GM19351 (cell line): ENCODE data around the gene GOLGA6A.

Experiments used
- ATAC-seq: cut with Tn5 transposase; IDR thresholded peaks from one replicate; pipeline ENCODE4 v1.9.1; 2021; ENCODE audit warnings: mild to moderate bottlenecking, moderate library complexity; ENCODE audit not compliant: unreplicated experiment

GOLGA6A gene

DNA sequence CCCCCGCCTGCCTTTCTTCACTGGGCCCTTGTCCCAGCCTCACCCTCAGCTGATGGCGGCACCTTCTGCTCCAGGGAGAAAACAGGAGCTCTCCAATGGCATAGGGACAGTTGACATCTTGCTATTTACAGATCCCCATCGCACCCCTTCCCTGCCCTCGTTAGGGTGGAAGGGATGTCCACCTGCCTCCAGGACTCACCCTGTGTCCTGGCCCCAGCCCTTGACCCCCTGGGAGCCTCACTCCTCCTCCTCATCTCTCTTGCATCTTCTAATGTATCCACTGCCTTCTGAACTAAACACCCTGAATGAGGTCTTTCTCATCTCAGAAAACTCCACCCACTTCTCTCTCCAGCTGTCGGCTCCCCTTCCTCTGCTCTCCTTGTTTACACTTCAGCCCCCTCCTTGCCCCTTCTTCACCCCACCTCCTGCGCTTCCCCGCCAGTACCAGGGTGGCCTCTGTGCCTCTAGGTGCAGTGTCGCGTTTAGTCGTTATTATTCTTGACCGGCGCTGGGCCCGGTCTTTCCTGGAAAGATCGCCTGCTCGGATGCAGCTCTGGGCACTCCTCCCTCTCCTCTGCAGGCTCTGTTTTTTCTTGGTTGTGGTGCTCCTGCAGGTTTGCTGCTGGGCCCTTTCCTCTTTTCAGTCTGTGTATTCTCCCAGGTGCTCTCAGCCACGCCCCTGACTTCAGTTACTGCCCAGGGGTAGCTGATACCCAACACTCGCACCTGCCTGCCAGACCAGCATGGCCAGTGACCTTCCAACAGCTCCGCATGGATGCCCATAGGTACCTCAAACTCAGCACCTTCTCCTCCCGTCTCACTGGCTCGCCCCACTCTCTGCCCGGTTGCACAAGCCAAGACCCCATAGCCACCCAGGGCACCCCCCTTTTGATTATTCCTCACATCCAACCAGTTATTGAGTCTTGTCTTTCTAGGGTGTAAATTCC lies 44.9 kb downstream of the GOLGA6A start:
- no peak for ATAC-seq

DNA sequence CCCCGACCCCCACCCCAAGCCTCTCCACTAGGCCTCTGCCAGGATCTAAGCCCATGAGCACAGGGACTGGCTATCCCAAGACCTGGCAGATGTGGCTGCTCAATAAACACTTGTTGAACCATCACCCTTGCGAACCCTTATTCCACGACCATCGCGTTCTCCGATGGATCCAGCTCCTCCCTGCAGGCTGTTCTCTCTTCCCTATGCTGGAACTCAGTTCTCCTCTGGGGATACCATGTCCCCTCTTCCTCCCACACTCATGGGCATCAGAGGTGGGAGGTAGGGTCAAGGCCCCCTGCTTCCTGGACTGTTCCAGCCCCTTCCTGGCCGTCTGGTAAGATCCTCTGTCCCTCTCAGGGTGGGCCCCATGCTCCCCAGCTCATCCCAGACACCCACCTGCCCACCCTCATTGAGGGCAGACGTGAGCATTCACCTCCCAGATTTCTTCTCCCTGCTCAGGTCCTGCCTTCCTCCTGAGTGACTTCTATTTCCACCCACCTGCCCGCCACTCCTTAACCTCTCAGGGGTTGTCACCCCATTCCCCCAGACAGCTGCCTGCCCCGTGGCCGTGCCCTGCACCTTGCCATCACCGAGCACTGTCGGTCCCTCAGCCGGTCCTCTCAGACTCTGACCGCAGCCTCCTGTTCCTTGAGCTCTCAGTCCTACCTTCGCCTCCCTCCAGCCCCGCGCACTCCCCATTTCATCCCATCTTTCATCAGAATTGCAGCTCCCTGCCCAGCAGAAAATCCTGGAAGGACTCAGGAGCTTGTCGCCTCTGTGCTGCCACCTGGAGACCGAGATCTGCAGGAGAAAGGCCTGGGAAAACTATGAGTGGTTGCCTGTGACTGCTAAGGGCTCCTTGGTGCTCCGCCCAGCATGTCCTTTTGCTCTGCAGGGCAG lies 45.8 kb downstream of the GOLGA6A start:
- ATAC-seq = no peak

DNA sequence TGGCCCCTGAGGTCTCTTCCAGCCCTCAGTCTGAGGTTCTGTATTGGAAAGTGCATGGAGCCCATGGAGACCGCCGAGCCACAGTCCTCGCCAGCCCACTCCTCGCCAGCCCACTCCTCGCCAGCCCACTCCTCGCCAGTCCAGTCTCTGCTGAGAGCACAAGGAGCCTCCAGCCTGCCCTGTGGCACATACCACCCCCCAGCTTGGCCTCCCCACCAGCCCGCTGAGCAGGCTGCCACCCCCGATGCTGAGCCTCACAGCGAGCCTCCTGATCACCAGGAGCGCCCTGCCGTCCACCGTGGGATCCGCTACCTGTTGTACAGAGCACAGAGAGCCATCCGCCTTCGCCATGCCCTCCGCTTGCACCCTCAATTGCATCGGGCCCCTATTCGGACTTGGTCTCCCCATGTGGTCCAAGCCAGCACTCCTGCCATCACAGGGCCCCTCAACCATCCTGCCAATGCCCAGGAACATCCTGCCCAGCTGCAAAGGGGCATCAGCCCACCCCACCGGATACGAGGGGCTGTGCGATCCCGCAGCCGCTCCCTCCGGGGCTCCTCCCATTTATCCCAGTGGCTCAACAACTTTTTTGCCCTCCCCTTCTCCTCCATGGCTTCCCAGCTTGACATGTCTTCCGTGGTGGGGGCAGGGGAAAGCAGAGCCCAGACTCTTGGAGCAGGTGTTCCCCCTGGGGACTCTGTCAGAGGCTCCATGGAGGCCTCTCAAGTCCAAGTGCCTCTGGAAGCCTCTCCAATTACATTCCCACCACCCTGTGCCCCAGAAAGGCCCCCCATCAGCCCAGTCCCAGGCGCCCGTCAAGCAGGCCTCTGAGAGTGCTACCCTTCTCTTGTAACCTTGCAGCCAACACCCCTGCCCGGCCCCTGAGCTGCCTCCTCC lies 47.0 kb downstream of the GOLGA6A start:
- no peak for ATAC-seq

DNA sequence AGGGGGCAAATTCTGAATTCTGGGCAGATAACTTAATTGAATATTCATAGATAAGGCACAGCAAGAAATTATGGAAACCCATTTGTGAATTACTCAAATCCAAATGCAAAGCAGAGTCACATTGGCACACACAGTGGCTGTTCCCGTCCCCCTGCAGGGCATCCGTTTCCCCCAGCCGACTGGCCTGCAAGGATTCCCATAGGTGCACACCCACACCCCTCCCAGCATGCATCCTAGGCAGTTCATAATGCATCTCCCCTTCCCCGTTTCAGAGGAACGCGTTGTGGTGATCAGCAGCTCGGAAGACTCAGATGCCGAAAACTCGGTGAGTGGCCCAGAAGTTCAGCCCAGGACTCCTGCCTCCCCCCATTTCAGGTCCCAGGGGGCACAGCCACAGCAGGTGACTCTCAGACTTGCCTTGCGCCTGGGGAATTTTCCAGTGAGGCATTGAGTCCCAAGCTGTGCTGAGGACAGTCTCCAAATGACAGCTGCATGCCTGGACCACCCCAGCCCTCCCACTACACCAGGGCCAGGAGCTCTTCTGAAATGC lies 48.1 kb downstream of the GOLGA6A start:
- ATAC-seq = no peak

DNA sequence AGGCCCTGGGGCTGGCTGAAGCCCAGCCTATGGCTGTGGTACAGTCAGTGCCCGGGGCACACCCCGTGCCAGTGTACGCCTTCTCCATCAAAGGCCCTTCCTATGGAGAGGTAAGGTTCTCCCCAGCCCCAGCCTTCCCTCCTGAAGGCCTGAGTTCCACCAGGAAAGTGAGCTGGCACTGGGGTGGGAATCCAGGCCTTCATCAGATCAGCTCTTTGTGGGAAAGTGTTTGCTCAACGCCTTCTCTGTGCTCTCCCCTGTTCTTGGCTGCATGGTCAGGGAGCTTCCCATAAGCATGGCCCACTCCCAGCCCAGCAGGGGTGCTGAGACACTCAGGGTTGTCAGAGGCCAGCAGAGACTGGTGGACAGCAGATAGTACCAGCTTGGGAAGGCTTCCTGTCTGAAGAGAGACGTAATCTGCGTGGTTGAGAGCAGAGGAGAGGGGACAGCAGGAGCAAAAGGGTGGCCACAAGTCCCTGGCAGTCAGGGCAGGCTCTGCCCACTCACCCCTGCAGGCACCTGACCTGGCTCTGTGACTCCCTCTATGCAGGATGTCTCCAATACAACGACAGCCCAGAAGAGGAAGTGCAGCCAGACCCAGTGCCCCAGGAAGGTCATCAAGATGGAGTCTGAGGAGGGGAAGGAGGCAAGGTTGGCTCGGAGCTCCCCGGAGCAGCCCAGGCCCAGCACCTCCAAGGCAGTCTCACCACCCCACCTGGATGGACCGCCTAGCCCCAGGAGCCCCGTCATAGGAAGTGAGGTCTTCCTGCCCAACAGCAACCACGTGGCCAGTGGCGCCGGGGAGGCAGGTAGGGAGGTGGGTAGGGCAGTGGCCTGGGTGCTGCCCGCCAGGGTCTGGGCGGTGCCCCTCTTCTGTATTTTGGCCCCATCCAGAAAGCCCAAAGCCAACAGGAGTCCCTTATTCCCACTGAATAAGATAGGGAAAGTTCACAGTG lies 49.5 kb downstream of the GOLGA6A start:
- ATAC-seq = no peak

DNA sequence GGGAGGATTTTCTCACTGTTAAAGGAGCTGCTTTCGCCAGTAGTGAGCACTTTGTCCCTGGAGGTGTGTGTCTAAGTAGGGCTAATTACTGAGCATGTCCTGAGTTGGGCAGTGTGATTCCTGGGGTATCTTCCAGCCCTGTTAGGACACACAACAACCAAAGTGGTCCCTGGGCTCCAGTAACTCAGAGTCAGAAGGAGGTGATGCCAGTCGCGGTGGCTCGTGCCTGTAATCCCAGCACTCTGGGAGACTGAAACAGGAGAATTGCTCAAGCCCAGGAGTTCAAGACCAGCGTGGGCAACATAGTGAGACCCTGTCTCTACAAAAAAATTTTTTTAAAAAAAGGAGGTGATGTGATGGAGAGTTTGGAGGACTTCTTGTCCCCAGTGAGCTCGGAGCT lies 50.3 kb downstream of the GOLGA6A start:
- no peak for ATAC-seq

DNA sequence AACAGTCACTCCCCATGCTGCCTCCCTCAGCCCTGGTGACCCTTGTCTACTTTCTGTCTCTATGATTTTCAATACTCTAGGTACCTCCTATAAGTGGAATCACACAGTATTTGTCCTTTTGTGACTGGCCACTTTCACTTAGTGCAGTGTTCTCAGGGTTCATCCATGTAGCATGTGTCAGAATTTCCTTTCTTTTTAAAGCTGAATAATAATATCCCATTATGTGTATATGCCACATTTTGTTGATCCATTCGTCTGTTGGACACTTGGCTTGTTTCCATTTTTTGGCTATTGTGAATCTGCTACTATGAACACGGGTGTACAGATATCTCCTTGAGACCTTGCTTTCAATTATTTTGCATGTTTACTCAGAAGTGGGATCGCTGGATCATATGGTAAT lies 53.7 kb downstream of the GOLGA6A start:
- ATAC-seq = no peak

DNA sequence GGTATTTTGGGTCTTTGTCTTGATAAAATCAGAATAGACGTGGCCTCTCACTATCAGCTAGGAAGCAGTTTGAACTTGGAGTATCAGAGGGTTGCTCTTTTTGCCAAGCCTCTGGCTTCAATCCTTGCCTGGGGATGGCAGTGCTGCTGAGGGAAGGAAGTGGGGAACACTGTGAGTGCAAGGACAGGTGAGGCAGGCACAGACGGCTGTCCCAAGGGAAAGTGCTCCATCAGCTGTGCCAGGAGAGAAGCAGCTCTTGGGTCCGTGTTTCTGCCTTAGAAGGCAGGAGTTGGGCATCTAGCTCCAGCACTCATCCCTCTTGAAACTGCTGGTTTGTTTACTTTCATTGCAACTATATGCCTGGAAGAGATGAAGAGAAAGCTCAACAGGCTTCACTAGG lies 54.7 kb downstream of the GOLGA6A start:
- ATAC-seq = no peak

DNA sequence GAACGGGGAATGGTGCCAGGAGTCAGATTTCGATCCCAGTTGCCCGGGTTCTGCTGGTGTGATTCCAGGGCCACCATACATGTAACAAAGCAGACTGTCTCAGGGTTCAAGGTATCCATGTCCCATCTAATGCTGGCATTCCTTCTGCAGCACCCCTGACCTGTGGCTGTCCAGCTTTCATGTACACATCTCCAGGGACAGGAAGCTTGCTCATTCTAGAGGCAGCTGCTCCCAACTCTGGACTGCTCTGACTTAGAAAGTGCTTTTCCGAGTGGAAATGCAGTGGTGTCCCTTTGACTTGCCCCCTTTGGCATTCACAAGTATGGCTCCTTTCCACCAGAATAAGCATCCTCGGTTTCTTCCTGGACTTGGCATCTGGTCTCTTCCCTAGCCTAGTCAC lies 56.9 kb downstream of the GOLGA6A start:
- no peak for ATAC-seq

DNA sequence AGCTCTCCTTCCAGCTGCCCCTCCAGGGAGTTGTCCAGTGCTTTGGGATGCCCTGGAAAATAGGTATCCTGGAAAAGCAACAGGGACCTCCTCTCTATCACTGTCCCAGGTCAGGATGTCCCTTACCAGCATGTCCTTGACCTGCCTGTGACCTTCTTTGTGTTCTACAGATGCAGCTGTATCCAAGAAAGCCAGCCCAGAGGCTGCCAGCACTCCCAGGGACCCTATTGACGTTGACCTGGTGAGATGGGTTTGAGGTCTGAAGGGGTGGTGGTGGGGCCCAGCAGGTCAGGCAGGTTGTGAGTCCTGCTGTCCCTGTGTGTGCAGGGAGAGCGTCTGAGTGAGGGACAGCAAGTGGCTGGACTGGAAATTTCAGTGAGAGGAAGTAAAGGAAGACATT lies 57.7 kb downstream of the GOLGA6A start:
- no peak for ATAC-seq

DNA sequence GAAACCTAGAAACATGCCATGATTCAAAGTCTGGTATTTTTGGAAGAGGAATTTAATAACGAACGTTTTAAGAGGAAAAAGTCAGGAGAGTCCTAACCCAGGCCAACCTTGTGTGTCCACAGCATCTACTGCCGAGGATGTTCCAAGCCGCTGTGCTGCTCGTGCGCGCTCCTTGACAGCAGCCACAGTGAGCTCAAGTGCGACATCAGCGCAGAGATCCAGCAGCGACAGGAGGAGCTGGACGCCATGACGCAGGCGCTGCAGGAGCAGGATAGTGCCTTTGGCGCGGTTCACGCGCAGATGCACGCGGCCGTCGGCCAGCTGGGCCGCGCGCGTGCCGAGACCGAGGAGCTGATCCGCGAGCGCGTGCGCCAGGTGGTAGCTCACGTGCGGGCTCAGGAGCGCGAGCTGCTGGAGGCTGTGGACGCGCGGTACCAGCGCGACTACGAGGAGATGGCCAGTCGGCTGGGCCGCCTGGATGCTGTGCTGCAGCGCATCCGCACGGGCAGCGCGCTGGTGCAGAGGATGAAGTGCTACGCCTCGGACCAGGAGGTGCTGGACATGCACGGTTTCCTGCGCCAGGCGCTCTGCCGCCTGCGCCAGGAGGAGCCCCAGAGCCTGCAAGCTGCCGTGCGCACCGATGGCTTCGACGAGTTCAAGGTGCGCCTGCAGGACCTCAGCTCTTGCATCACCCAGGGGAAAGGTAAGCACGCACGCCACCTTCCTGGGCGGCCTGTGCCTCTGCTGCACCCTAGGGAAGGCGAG lies 59.5 kb downstream of the GOLGA6A start:
- ATAC-seq = no peak
